ENCODE data around the gene NT5DC4.
"Not testable (repeated sequence)": the region's sequence is repeated elsewhere in the genome, so short reads cannot be mapped to it uniquely, and the experiment has no call there.

- TF ChIP-seq CTCF, POLR2A (IDR thresholded peaks at IDR 0.05): not testable (repeated sequence)
Observed at GRCh38 chr2:112716094-112716493, 4.7 kb upstream of the NT5DC4 start.

All from testis (tissue), 2 donors.